Keratinocyte (primary cell): Measurements from ENCODE around the gene KLRF2.

ENCODE experiments used
- CTCF ChIP-seq, 3 experiments: IDR thresholded peaks in 1 of 3; conservative IDR thresholded peaks in 1 of 3; optimal IDR thresholded peaks in 1 of 3; 2 replicates in 2 of 3; 3 replicates in 1 of 3; pipeline versions ENCODE3 to v1.5.1; 2011; ENCODE audit warnings: low read length in 3 of 3, mild to moderate bottlenecking in 3 of 3, moderate library complexity in 2 of 3, control low read depth in 1 of 3, inconsistent platforms in 1 of 3; ENCODE audit not compliant: insufficient read depth in 2 of 3; ENCODE audit errors: extremely low read depth in 1 of 3
- EZH2 ChIP-seq: IDR thresholded peaks from one replicate; pipeline ENCODE4 v1.6.1; 2012; ENCODE audit warnings: inconsistent platforms, mild to moderate bottlenecking, low read length, moderate library complexity

GRCh38 chr12:9868311-9868801, 12.9 kb upstream of the KLRF2 start:
- TF ChIP-seq CTCF (optimal IDR thresholded peaks at IDR 0.05 in 1 of 3, IDR thresholded peaks at IDR 0.05 in 1 of 3, conservative IDR thresholded peaks at IDR 0.05 in 1 of 3; ENCODE audit: extremely low read depth in 1 of 3, insufficient read depth in 2 of 3, low read length in 3 of 3) (no peak), EZH2 (no peak)
